ENCODE measurements around the gene TMEM151B.

TMEM151B gene

GRCh38 chr6:44253307-44254101 lies 16.7 kb upstream of the TMEM151B start:
- Mint-ChIP-seq H3K4me1 (ENCODE audit: low read depth) (peaks cover 55% of the 10 kb centered on the region), H3K9me3 (no peaks in the 10 kb centered on the region), H3K27me3 (ENCODE audit: low read depth) (no peaks in the 10 kb centered on the region), H3K36me3 (ENCODE audit: low read depth) (peaks cover 77% of the 10 kb centered on the region), H3K4me3 (no peak overlapping the region), H3K27ac (peak overlapping the region; percentile 24)

GRCh38 chr6:44254191-44255104 lies 15.8 kb upstream of the TMEM151B start:
- Mint-ChIP-seq H3K36me3 (ENCODE audit: low read depth) (peaks cover 76% of the 10 kb centered on the region), H3K4me3 (no peak overlapping the region), H3K27ac (peak overlapping the region; percentile 57), H3K4me1 (ENCODE audit: low read depth) (peaks cover 56% of the 10 kb centered on the region), H3K9me3 (no peaks in the 10 kb centered on the region), H3K27me3 (ENCODE audit: low read depth) (no peaks in the 10 kb centered on the region)

GRCh38 chr6:44255105-44255808 lies 15.0 kb upstream of the TMEM151B start:
- Mint-ChIP-seq H3K4me1 (ENCODE audit: low read depth) (peaks cover 50% of the 10 kb centered on the region), H3K9me3 (no peaks in the 10 kb centered on the region), H3K27me3 (ENCODE audit: low read depth) (no peaks in the 10 kb centered on the region), H3K4me3 (peak overlapping the region; percentile 87), H3K36me3 (ENCODE audit: low read depth) (peaks cover 73% of the 10 kb centered on the region), H3K27ac (peak overlapping the region; percentile 80)

GRCh38 chr6:44255871-44256774 lies 14.1 kb upstream of the TMEM151B start:
- Mint-ChIP-seq H3K27ac (peak overlapping the region; percentile 80), H3K9me3 (no peaks in the 10 kb centered on the region), H3K4me1 (ENCODE audit: low read depth) (peaks cover 53% of the 10 kb centered on the region), H3K36me3 (ENCODE audit: low read depth) (peaks cover 72% of the 10 kb centered on the region), H3K27me3 (ENCODE audit: low read depth) (no peaks in the 10 kb centered on the region), H3K4me3 (peak overlapping the region; percentile 87)

GRCh38 chr6:44256775-44257024 lies 13.6 kb upstream of the TMEM151B start:
- Mint-ChIP-seq H3K27ac (peak overlapping the region; percentile 80), H3K9me3 (no peaks in the 10 kb centered on the region), H3K4me1 (ENCODE audit: low read depth) (peaks cover 52% of the 10 kb centered on the region), H3K4me3 (peak overlapping the region; percentile 87), H3K27me3 (ENCODE audit: low read depth) (no peaks in the 10 kb centered on the region), H3K36me3 (ENCODE audit: low read depth) (peaks cover 70% of the 10 kb centered on the region)

GRCh38 chr6:44257025-44257752 lies 13.1 kb upstream of the TMEM151B start, which contains the start of gene SLC35B2:
Gene SLC35B2 (minus strand): TSS chr6:44257528. CDS start chr6:44257410, 118 bp downstream.
- H3K4me3 Mint-ChIP-seq, result peak within 1 kb of the TSS; percentile 87
- no peaks in the 10 kb centered on the region for H3K27me3 Mint-ChIP-seq (ENCODE audit: low read depth)
- peaks cover 51% of the 10 kb centered on the region for H3K4me1 Mint-ChIP-seq (ENCODE audit: low read depth)
- peaks cover 68% of the 10 kb centered on the region for H3K36me3 Mint-ChIP-seq (ENCODE audit: low read depth)
- H3K9me3 Mint-ChIP-seq, result no peaks in the 10 kb centered on the region
- peak within 1 kb of the TSS; percentile 86 for H3K27ac Mint-ChIP-seq

GRCh38 chr6:44257753-44258324 lies 12.4 kb upstream of the TMEM151B start:
- H3K9me3 Mint-ChIP-seq, result no peaks in the 10 kb centered on the region
- peaks cover 67% of the 10 kb centered on the region for H3K36me3 Mint-ChIP-seq (ENCODE audit: low read depth)
- peak overlapping the region; percentile 81 for H3K4me3 Mint-ChIP-seq
- H3K4me1 Mint-ChIP-seq (ENCODE audit: low read depth), result peaks cover 55% of the 10 kb centered on the region
- H3K27me3 Mint-ChIP-seq (ENCODE audit: low read depth), result no peaks in the 10 kb centered on the region
- peak overlapping the region; percentile 86 for H3K27ac Mint-ChIP-seq

- Mint-ChIP-seq H3K4me1 (ENCODE audit: low read depth) (peaks cover 56% of the 10 kb centered on the region), H3K4me3 (peak overlapping the region; percentile 81), H3K36me3 (ENCODE audit: low read depth) (peaks cover 67% of the 10 kb centered on the region), H3K9me3 (no peaks in the 10 kb centered on the region), H3K27ac (peak overlapping the region; percentile 86), H3K27me3 (ENCODE audit: low read depth) (no peaks in the 10 kb centered on the region)
These were observed 11.9 kb upstream of the TMEM151B start for GRCh38 chr6:44258325-44258863.

- H3K27ac Mint-ChIP-seq, result peak overlapping the region; percentile 86
These were observed 11.3 kb upstream of the TMEM151B start for GRCh38 chr6:44258921-44259320.

GRCh38 chr6:44260011-44260410 lies 10.2 kb upstream of the TMEM151B start:
- Mint-ChIP-seq H3K36me3 (ENCODE audit: low read depth) (peaks cover 66% of the 10 kb centered on the region), H3K27me3 (ENCODE audit: low read depth) (no peaks in the 10 kb centered on the region), H3K9me3 (no peaks in the 10 kb centered on the region), H3K27ac (peak overlapping the region; percentile 17), H3K4me1 (ENCODE audit: low read depth) (peaks cover 55% of the 10 kb centered on the region), H3K4me3 (no peak overlapping the region)

More at GRCh38 chr6:44258921-44259320, 11.3 kb upstream of the TMEM151B start:
- no peaks in the 10 kb centered on the region for H3K27me3 Mint-ChIP-seq (ENCODE audit: low read depth)
- H3K36me3 Mint-ChIP-seq (ENCODE audit: low read depth), result peaks cover 65% of the 10 kb centered on the region
- H3K4me1 Mint-ChIP-seq (ENCODE audit: low read depth), result peaks cover 56% of the 10 kb centered on the region
- no peaks in the 10 kb centered on the region for H3K9me3 Mint-ChIP-seq
- peak overlapping the region; percentile 81 for H3K4me3 Mint-ChIP-seq

- no peak overlapping the region for H3K4me3 Mint-ChIP-seq
- peaks cover 61% of the 10 kb centered on the region for H3K36me3 Mint-ChIP-seq (ENCODE audit: low read depth)
- H3K27me3 Mint-ChIP-seq (ENCODE audit: low read depth), result no peaks in the 10 kb centered on the region
- peaks cover 52% of the 10 kb centered on the region for H3K4me1 Mint-ChIP-seq (ENCODE audit: low read depth)
- peak overlapping the region; percentile 60 for H3K27ac Mint-ChIP-seq
- no peaks in the 10 kb centered on the region for H3K9me3 Mint-ChIP-seq
These were observed 9.6 kb upstream of the TMEM151B start for GRCh38 chr6:44260451-44261297.

GRCh38 chr6:44261581-44261980 lies 8.7 kb upstream of the TMEM151B start:
- Mint-ChIP-seq H3K36me3 (ENCODE audit: low read depth) (peaks cover 55% of the 10 kb centered on the region), H3K4me1 (ENCODE audit: low read depth) (peaks cover 51% of the 10 kb centered on the region), H3K27ac (no peak overlapping the region), H3K4me3 (no peak overlapping the region), H3K9me3 (no peaks in the 10 kb centered on the region), H3K27me3 (ENCODE audit: low read depth) (no peaks in the 10 kb centered on the region)

All from T-helper 1 cell treated with Interleukin-12 subunit alpha and Interleukin-12 subunit beta and Interleukin-4 antibody, amounts not matched to agents 30 μg/mL and 1 μg/mL, for 36 hours (primary cell).